GM12864 (cell line): Measurements from ENCODE around the gene ZFP82.

Experiments
- DNase-seq: peaks from one replicate; pipeline ENCODE4 v3.0.0-alpha.2; 2011; ENCODE audit warnings: low read depth
- H3K4me3 ChIP-seq: 2 replicates; pipeline ENCODE4 v1.5.1; 2011; ENCODE audit warnings: mild to moderate bottlenecking, low read depth, low read length, control low read depth
- CTCF ChIP-seq: IDR thresholded peaks from 2 replicates; pipeline ENCODE4 v1.5.1; 2011; ENCODE audit warnings: low read depth, mild to moderate bottlenecking, moderate library complexity, low read length, control low read depth, inconsistent platforms; ENCODE audit errors: missing control alignments

Gene ZFP82

GRCh38 chr19:36423925-36424324, 5.5 kb upstream of the ZFP82 start:
- no peak overlapping the region for H3K4me3 ChIP-seq
- no peak for TF ChIP-seq CTCF
- no peak for DNase-seq

- H3K4me3 ChIP-seq, result no peak overlapping the region
- no peak for DNase-seq
- no peak for TF ChIP-seq CTCF
Measured at GRCh38 chr19:36421749-36422481, 3.5 kb upstream of the ZFP82 start.

GRCh38 chr19:36420961-36421748, 2.7 kb upstream of the ZFP82 start:
- no peak overlapping the region for H3K4me3 ChIP-seq
- no peak for DNase-seq
- no peak for TF ChIP-seq CTCF

GRCh38 chr19:36417752-36418286, 625 bp downstream of the ZFP82 start:
- no peak for DNase-seq
- TF ChIP-seq CTCF, result no peak
- H3K4me3 ChIP-seq, result peak overlapping the region; percentile 71

- no peak for TF ChIP-seq CTCF
- H3K4me3 ChIP-seq, result no peak overlapping the region
- DNase-seq, result no peak
Measured at GRCh38 chr19:36409841-36410240, 8.6 kb downstream of the ZFP82 start.

GRCh38 chr19:36408101-36408500, 10.3 kb downstream of the ZFP82 start:
- TF ChIP-seq CTCF, result no peak
- no peak overlapping the region for H3K4me3 ChIP-seq
- DNase-seq, result no peak
